EL (cell line): Measurements from ENCODE around the gene NLRP14.
A peak's percentile ranks its signal among the peaks of the same experiment; 100 is the strongest.

Experiments
- DNase-seq: peaks from one replicate; pipeline ENCODE4 v3.0.0-alpha.2; 2016

NLRP14 gene

GRCh38 chr11:7020183-7020917 is at the start of gene NLRP14, which contains the start of gene ZNF214:
Gene NLRP14 (plus strand): TSS chr11:7020479. CDS start chr11:7038587, 18,108 bp downstream.
Gene ZNF214 (minus strand): TSS chr11:7020346. CDS start chr11:7002835, 17,511 bp downstream.
- peak; percentile 96 for DNase-seq

- DNase-seq = no peak
These were observed 40.9 kb upstream of the NLRP14 start for GRCh38 chr11:6979365-6979764.

DNA sequence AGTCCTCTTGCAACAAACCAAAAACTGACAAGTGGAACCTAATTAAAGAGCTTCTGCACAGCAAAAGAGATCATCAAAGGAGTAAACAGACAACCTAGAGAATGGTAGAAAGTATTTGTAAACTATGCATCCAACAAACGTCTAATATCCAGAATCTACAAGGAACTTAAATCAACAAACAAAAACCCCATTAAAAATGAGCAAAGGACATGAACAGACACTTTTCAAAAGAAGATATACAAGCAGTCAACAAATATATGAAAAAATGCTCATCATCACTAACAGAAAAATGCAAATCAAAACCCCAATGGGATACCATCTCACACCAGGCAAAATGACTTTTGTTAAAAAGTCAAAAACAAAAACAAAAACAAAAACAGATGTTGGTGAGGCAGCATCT is 33.8 kb upstream of the NLRP14 start:
- DNase-seq = no peak

DNA sequence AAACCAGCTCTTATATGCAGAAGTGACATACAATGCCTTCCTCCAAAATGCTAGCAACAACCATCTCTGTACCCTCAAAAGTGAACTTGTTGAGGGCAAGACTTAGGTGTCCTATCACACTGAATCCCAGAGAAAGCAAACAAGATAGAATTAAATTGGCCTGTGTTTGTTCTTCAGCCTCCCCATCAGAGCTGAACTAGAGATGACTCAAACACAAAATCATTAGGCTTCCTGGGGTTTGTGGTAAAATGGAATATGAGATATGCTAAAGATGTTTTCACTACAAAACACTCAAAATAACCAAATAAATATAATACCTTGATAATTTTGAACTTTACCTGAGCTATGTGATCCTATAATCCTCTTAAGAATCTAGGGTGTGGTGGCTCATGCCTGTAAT is 31.8 kb upstream of the NLRP14 start:
- peak; percentile 13 for DNase-seq

DNA sequence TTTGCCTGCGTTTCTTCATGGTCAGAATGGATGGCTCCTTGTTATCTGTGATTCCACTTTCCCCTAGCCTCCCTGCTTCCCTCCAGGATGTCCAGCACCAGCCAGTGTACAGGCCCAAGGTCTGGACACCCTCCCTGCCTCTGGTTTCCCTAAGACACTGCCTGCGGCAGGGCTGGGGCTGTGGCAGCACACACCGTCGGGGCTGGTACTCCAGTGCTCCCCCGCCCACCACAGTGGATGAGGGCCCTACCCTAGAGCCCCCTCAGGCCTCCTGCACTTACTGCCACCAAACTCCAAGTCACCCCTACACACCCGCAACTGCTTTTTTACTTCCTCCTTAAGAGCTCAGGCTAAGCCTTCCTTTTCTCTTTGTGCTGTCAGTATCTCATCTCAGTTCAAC is 29.1 kb upstream of the NLRP14 start:
- no peak for DNase-seq

- peak; percentile 12 for DNase-seq
These were observed 28.3 kb upstream of the NLRP14 start for GRCh38 chr11:6992026-6992425.

DNA sequence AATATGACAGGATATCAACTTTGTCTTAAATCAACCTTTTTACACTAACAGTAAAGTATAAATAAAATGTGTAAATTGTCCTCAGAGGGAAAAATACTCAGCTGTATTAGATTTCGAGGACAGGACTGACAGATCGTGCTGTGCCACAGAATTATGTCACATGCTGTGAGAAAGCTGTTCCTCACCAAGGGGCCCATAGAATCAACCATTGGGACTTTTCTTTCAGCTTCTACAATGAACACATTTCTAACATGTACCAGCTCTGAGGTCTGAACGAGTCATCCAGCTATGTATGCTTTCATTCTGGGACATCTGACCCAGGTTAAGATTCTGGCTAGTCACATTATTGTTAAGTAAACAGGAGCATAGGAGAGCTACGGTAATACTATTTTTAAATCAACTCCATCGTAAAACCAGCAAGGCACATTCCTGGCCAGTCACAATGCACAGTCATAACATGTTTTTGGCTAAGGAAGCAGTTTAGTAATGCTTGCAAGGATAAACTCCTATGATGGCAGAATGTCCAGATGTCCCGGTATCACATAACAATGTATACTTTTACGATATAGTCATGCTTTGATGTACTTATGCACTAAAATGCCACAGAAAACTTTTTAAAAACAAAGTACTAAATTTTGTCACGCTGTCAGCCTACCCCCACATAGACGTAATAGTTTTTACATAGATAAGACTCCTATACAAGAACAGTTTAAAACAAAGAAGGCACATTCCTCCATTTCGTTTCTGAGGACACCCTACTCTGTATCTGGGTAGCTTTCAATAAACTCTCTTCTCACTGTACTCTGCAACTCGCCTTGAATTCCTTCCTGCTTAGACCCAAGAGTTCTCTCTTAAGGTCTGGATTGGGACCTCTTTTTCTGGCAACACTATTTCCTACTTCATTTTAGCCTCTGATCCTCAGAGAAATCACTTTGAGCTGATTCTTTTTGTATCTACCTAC is 27.5 kb upstream of the NLRP14 start:
- DNase-seq = peak; percentile 84

DNA sequence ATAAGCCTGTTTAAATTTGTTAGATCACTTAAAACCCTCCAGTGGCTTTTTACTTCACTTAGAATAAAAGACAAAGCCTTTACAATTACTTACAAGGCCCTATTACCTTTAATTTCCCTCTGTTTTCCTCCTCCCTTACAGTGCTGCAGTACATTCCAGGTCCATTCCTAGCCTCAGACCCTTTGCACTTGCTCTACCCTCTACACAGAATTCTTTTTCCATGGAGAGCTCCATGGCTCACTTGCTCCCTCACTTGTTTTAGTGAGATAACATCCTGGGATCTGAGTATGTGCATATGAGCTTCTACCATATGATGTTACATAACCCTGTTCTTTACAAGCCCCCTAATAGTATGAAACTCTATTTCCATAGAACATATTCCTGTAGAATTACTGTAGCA is 24.6 kb upstream of the NLRP14 start:
- DNase-seq = no peak

DNA sequence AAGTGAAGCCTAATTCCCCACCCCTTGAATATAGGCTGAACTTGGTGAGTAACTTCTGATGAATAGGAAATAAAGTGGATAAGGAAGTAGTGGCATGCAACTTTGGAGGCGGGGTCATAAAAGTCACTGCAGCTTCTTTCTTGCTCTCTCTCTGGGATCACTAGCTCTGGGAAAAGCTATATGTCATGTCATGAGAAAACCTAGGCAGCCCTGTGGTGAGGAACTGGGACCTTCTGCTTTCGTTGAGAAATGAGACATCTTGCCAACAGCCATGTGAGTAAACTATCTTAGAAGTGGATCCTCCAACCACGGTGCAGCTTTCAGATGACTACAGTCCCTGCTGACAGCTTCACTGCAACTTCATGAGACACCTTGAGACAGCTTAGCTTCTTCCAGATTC is 15.8 kb upstream of the NLRP14 start:
- peak; percentile 74 for DNase-seq

GRCh38 chr11:7014118-7014517 is 6.2 kb upstream of the NLRP14 start:
- DNase-seq = no peak

GRCh38 chr11:7016011-7016410 is 4.3 kb upstream of the NLRP14 start:
- no peak for DNase-seq

- peak; percentile 44 for DNase-seq
These were observed 638 bp upstream of the NLRP14 start for GRCh38 chr11:7019500-7020182.

DNA sequence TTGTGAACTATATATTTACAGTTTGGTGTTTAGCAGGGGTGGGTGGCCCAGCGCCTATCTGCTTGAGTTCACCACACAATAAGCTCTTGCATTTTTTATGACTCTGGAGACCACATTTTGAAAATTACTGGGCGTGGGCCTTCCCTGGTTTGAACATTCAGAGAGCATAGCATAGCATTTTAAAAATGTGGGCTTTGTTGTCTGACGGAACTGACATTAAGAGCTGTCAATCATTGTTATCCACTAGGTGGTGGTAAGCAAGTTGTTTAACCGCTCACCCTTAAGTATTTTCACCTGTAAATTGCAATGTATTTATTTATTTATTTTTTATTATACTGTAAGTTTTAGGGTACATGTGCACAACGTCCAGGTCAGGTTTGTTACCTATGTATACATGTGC is 1.0 kb downstream of the NLRP14 start:
- DNase-seq = no peak

- DNase-seq = no peak
These were observed 7.9 kb downstream of the NLRP14 start for GRCh38 chr11:7028141-7028540.

GRCh38 chr11:7030836-7031235 is 10.6 kb downstream of the NLRP14 start:
- no peak for DNase-seq

GRCh38 chr11:7031471-7031871 is 11.2 kb downstream of the NLRP14 start:
- DNase-seq = no peak

DNA sequence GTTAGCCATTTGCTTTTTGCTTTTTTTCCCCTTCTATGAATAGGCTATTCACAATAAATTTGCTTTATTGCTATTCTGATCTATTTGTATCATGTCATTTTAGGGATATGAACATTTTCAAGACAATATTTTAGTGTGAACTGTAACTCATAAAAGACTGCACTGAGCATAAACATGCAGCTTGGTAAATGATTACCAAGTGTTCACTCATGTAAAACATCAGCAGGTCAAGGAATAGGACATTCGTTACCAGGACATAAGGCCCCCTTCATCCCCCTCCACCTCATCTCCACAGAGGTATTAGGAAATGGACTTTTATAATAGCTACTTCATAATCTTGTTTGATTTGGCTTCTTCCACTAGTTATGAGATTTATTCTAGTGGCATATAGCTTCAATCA is 12.4 kb downstream of the NLRP14 start:
- no peak for DNase-seq

GRCh38 chr11:7034019-7034418 is 13.7 kb downstream of the NLRP14 start:
- no peak for DNase-seq

- peak; percentile 46 for DNase-seq
These were observed 26.3 kb downstream of the NLRP14 start for GRCh38 chr11:7046474-7047175.

DNA sequence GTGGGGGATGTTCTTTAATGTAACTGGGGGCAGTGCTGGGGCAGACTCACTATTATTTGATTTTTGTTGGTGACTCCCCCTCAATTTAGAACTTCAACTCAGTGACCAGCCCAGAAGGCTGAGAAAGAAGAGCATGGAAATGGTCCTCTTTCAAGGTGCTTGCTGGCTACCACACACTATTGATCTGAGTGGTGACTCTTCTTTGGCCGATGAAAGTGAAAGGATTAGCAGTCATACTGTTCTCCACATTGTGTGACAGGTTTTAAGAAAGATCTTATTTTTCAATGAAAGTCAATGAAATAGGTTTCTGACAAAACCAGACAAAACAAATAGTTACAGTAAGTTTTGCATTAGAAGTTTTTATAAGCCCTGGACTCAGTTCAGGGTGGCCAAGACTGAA is 29.9 kb downstream of the NLRP14 start:
- no peak for DNase-seq

- DNase-seq = no peak
These were observed 36.7 kb downstream of the NLRP14 start for GRCh38 chr11:7056828-7057513.

DNA sequence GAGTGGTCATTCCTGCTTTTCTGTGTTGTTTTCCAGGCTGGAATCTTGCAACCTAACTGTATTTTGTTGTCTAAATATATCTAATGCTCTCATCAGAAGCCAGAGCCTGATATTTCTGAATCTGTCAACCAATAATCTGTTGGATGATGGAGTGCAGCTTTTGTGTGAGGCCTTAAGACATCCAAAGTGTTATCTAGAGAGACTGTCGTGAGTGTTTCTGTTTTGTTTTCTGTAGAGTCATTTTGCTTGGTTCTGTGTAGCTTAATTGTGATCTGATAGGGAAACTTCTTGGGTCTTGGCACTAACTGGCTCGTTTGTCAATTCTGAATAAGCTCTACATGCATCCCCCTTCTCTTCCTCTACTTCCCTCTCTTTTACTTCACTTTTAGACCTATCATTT is 37.4 kb downstream of the NLRP14 start:
- DNase-seq = no peak
